LNCaP clone FGC (cell line): ENCODE measurements around the gene RBM12.

Experiments
- DNase-seq: peaks from one replicate; pipeline ENCODE4 v3.0.0-alpha.2; 2011; ENCODE audit warnings: low read depth
- H3K4me3 ChIP-seq: 2 replicates; pipeline ENCODE4 v1.5.1; 2011; ENCODE audit warnings: mild to moderate bottlenecking, low read depth, low read length, control low read depth
- CTCF ChIP-seq: IDR thresholded peaks from 2 replicates; pipeline ENCODE4 v1.5.1; 2012; ENCODE audit warnings: mild to moderate bottlenecking; ENCODE audit not compliant: control insufficient read depth, insufficient read depth; ENCODE audit errors: extremely low read depth

The RBM12 gene

GRCh38 chr20:35636095-35636494 is 28.6 kb downstream of the RBM12 start:
- TF ChIP-seq CTCF: no peak
- no peak overlapping the region for H3K4me3 ChIP-seq
- DNase-seq: no peak

- no peak for TF ChIP-seq CTCF
- DNase-seq: no peak
- no peak overlapping the region for H3K4me3 ChIP-seq
Measured at GRCh38 chr20:35635652-35636051, 29.0 kb downstream of the RBM12 start.

- no peak for TF ChIP-seq CTCF
- DNase-seq: no peak
- H3K4me3 ChIP-seq: no peak overlapping the region
Measured at GRCh38 chr20:35632539-35633115, 32.1 kb downstream of the RBM12 start.

GRCh38 chr20:35630636-35631035 is 34.1 kb downstream of the RBM12 start:
- no peak overlapping the region for H3K4me3 ChIP-seq
- TF ChIP-seq CTCF: no peak
- no peak for DNase-seq

- TF ChIP-seq CTCF: no peak
Measured at GRCh38 chr20:35629427-35630145, 35.1 kb downstream of the RBM12 start.

GRCh38 chr20:35627121-35627520 is 37.6 kb downstream of the RBM12 start:
- TF ChIP-seq CTCF: no peak
- DNase-seq: no peak
- H3K4me3 ChIP-seq: no peak overlapping the region

More at GRCh38 chr20:35629427-35630145, 35.1 kb downstream of the RBM12 start:
- no peak for DNase-seq
- no peak overlapping the region for H3K4me3 ChIP-seq

GRCh38 chr20:35626386-35627001 is 38.2 kb downstream of the RBM12 start:
- no peak overlapping the region for H3K4me3 ChIP-seq
- DNase-seq: no peak
- no peak for TF ChIP-seq CTCF
